Bronchial epithelial cell (primary cell): Measurements from ENCODE around the gene EME1. TPM values are rescaled to one million over a fixed set of nuclear protein-coding genes. Genes with fewer than 3 reads are reported as not detected.
"Not testable (repeated sequence)": the region's sequence is repeated elsewhere in the genome, so short reads cannot be mapped to it uniquely, and the experiment has no call there.

Source experiments
- DNase-seq: peaks from one replicate; pipeline ENCODE4 v3.0.0-alpha.2; 2010; ENCODE audit warnings: low read depth
- FAIRE-seq: peaks from 2 replicates; lab custom pipeline; 2011; peaks lifted over from hg19 to GRCh38; lab: Jason Lieb, UNC
- H3K27me3 ChIP-seq: 2 replicates; pipeline ENCODE4 v1.5.1; 2011; ENCODE audit warnings: low read length; ENCODE audit not compliant: control insufficient read depth, insufficient read depth
- H3K36me3 ChIP-seq: 2 replicates; pipeline ENCODE4 v1.5.1; 2011; ENCODE audit warnings: low read length; ENCODE audit not compliant: control insufficient read depth, insufficient read depth
- H3K4me3 ChIP-seq: 2 replicates; pipeline ENCODE4 v1.5.1; 2011; ENCODE audit warnings: mild to moderate bottlenecking, low read depth, low read length, control low read depth
- total RNA-seq: library from RNA; depleted of rRNA; stranded (reverse); fragments of >200 nt; gene quantifications from 2 replicates; pipeline ENCODE4 v1.2.1, GENCODE V29; 2014
- TF ChIP-seq, protein P1 (sequence below): IDR thresholded peaks from 2 replicates; pipeline ENCODE4 v1.5.1; 2011; ENCODE audit warnings: mild to moderate bottlenecking, moderate library complexity, low read length, control low read depth, inconsistent platforms; ENCODE audit not compliant: insufficient read depth, severe bottlenecking

Gene EME1
- total RNA-seq, 1 donor from 2014 or later = 0.53 TPM

DNA sequence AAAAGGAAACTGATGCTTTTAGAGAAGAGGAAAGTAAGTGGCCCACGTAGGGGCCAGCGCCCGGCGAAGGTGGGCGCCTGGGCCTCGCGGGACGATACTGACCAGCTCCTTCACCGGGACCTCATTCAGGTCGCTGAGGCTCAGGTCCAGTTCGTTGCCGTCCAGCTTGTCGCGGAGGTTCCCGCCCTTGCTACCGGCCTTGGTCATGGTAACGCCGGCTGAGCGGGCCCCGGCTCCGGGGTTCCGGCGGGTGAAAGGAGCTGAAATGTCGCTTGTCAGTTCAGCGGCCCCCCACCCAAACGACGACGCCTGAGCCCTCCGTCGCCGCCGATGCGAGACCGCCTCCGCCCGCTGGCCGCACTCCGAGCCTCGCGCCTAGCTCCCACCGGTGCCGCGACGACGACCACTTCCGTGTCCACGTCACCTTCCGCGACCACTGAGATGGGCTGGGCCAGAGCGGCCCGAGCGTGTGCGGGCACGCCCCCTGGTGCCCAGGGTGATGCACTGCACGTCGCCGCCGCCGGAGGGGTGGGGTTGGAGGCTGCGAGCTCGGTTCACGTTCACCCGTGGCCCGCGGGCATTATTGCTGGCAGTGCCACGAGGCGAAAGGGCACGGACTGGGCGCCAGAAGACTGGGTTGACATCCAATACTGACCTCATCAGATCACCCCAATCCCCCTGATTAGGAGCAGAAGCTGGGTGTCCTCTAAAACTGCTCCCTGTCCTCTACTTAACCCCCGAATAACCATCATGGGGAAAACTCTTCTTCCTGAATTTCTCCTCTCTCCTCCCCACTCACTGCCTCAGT lies 24.3 kb downstream of the EME1 start, which contains the start of gene LRRC59:
TSS of gene LRRC59 (minus strand) at position 413 of the 808 bp plus-strand sequence. CDS start at position 207, 206 bp downstream.
- TF ChIP-seq, protein P1, sequence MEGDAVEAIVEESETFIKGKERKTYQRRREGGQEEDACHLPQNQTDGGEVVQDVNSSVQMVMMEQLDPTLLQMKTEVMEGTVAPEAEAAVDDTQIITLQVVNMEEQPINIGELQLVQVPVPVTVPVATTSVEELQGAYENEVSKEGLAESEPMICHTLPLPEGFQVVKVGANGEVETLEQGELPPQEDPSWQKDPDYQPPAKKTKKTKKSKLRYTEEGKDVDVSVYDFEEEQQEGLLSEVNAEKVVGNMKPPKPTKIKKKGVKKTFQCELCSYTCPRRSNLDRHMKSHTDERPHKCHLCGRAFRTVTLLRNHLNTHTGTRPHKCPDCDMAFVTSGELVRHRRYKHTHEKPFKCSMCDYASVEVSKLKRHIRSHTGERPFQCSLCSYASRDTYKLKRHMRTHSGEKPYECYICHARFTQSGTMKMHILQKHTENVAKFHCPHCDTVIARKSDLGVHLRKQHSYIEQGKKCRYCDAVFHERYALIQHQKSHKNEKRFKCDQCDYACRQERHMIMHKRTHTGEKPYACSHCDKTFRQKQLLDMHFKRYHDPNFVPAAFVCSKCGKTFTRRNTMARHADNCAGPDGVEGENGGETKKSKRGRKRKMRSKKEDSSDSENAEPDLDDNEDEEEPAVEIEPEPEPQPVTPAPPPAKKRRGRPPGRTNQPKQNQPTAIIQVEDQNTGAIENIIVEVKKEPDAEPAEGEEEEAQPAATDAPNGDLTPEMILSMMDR = peak; percentile 100
- no peak for FAIRE-seq
- peak within 1 kb of the TSS; percentile 96 for H3K4me3 ChIP-seq
- H3K27me3 ChIP-seq = no peaks in the 10 kb centered on the region
- H3K36me3 ChIP-seq = peaks cover 18% of the 10 kb centered on the region
- DNase-seq = peak; percentile 65

DNA sequence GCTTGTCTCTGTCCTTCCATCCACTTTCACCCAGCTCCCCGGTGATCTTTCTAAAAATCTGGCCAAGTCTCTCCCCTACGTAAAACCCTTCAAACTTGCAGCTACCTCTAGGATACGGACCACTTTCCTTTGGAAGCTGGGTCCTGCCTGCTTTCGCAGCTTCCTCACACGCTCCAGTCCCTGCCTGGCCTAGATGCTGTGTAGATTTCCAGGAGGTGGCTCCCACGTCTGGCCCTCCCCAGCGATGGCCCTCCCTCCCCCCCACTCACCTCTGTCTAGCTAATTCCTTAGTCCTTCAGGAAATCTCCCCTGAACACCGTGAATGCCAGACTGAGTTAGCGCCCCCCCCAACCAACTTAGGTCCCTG lies 24.9 kb downstream of the EME1 start:
- H3K27me3 ChIP-seq = no peaks in the 10 kb centered on the region
- TF ChIP-seq, protein P1 = no peak
- no peak for DNase-seq
- peaks cover 14% of the 10 kb centered on the region for H3K36me3 ChIP-seq
- no peak overlapping the region for H3K4me3 ChIP-seq
- no peak for FAIRE-seq

DNA sequence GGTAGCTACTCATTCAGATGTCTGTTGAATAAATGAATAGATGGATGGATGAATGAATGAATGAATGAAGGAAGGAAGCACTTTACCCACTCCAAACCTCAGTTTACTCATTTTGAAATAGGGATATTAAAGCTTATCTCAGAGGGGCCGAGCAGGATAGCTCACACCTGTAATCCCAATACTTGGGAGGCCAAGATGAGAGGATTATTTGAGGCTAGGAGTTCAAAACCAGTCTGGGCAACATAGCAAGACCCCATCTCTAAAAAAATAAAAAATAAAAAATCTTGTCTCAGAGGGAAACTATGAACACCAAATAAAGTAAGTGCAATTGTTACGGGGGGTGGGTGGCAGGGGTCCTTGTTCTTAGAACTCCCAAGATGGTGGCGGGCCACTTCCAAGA lies 25.6 kb downstream of the EME1 start:
- H3K4me3 ChIP-seq, FAIRE-seq, H3K27me3 ChIP-seq, DNase-seq: not testable (repeated sequence)
- peaks cover 10% of the 10 kb centered on the region for H3K36me3 ChIP-seq

DNA sequence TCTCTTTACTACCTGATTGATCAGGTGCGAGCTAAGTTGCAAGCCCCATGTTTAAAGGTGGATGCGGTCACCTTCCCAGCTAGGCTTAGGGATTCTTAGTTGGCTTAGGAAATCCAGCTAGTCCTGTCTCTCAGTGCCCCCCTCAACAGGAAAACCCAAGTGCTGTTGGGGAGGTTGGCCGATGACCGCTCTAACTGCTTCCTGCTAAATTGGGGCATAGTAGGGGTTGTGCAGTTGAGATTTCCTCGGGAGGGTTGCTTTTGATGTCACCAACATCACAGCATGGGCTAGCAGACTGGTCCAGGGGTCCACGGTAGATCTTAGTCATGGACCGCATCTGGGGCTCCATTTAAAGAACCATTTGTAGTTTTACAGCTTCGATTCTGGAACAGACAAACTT lies 26.6 kb downstream of the EME1 start:
- H3K4me3 ChIP-seq, DNase-seq: not testable (repeated sequence)

DNA sequence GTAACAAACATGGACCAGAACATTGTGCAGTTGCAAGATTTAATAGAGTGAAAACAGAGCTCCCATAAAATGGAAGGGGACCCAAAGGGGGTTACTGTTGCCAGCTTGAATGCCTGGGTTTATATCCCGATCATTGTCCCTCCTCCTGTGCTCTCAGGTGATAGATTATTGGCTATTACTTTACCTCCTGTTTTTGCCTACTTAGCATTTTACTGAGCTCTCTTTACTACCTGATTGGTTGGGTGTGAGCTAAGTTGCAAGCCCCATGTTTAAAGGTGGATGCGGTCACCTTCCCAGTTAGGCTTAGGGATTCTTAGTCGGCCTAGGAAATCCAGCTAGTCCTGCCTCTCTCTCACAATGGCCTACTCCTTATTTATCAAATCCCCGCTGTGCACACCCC lies 32.3 kb downstream of the EME1 start:
- H3K4me3 ChIP-seq, H3K36me3 ChIP-seq, DNase-seq, H3K27me3 ChIP-seq, FAIRE-seq: not testable (repeated sequence)

More for the DNA sequence above, 26.6 kb downstream of the EME1 start:
- FAIRE-seq, H3K36me3 ChIP-seq, H3K27me3 ChIP-seq: not testable (repeated sequence)

DNA sequence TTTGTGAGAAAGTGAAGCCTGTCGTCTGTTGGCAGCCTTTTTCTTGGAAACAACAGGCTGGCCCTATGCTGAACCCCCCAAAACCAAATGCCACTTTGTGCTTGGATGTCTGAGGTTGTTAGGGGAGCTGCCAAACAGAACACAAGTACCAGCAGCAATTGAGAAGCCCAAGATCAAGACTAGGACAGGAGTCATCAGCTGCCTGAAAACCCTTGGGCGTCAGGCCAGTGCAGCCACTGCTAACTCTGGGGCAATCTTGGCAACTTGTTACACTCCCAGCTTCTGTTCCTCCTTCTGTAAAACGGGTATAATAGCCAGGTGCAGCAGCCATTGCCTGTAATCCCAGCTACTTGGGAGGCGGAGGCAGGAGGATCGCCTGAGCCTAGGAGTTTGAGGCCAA lies 33.5 kb downstream of the EME1 start:
- H3K36me3 ChIP-seq = no peaks in the 10 kb centered on the region
- no peaks in the 10 kb centered on the region for H3K27me3 ChIP-seq
- DNase-seq = no peak
- TF ChIP-seq, protein P1 = no peak
- no peak for FAIRE-seq
- no peak overlapping the region for H3K4me3 ChIP-seq

DNA sequence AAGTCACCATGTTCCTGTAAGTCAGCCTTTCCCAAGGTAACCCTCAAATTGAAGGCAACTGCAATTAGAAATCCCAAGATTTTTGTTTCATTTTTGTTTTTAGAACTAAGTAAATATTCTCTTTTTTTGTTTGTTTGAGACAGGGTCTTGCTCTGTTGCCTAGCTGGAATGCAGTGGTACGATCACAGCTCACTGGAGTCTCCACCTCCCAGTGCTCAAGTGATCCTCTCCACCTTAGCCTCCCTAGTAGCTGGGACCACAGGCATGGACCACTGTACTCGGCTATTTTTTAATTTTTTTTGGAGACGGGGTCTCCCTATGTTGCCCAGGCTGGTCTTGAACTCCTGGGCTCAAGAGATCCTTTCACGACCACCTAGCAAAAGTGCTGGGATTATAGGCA lies 34.9 kb downstream of the EME1 start:
- TF ChIP-seq, protein P1 = no peak
- DNase-seq = no peak
- no peak for FAIRE-seq
- no peaks in the 10 kb centered on the region for H3K27me3 ChIP-seq
- H3K36me3 ChIP-seq = no peaks in the 10 kb centered on the region
- no peak overlapping the region for H3K4me3 ChIP-seq
